GM18907 (cell line): ENCODE measurements around the gene TMEM178A.

ENCODE experiments used
- ATAC-seq: cut with Tn5 transposase; IDR thresholded peaks from one replicate; pipeline ENCODE4 v1.9.1; 2021; ENCODE audit warnings: mild to moderate bottlenecking, moderate library complexity; ENCODE audit not compliant: unreplicated experiment

The TMEM178A gene

DNA sequence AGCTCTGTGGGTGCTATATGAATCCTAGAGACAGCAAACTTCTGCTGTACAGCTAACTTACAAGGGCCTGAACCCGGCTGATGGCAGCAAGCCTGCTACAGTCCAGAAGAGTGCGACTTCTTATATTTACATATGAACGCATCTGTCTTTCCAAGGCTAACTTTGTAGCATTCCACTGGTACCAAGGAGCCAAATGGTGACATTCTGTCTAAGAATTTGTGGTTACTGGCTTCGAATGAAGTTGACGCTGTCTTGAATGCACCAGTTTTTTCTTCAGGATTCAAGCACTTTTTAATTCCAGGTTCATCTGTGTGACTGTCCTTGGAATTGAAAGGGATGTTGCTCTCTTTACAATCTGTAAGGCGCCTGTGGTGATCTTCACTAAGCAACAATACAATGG is 70.9 kb downstream of the TMEM178A start:
- no peak for ATAC-seq

- ATAC-seq = no peak
These were observed 71.9 kb downstream of the TMEM178A start for GRCh38 chr2:39737661-39738060.

DNA sequence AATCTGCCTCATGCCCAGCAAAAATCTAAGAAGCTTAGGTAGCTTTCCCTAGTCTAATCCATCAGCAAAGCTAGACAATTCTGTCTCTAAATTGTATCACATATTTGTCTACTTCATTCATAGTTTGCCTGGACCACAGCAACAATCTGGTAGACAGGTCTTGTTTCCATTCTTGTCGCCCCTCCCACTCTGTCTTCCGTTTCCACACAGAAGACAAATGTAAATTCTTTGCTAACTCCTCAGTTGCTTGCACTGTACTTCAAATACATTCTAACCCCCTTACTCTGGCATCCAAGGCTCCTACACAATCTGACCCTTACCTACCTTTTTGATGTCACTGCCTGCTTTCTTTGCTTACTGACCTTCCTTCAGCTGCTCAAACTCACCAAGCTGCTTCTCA is 73.2 kb downstream of the TMEM178A start:
- ATAC-seq = no peak

- no peak for ATAC-seq
These were observed 73.7 kb downstream of the TMEM178A start for GRCh38 chr2:39739386-39739785.

DNA sequence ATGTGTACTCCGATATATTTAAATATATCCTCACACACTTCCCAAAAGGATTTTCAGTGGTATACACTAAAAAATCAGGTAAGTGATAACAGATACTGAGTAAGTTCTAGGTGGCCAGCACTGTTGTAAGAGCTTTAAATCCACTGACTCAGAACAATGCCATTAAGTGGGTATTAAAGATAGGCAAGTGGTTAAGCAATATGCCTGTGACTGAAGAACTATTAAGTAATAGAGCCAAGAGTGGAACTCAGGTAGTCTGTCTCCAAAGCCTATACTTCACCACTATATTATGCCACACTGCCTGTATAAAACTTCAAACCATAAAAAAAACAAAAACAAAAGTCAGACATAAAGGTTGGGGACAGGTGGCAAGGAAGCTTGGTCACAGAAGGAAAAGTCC is 76.2 kb downstream of the TMEM178A start:
- no peak for ATAC-seq

DNA sequence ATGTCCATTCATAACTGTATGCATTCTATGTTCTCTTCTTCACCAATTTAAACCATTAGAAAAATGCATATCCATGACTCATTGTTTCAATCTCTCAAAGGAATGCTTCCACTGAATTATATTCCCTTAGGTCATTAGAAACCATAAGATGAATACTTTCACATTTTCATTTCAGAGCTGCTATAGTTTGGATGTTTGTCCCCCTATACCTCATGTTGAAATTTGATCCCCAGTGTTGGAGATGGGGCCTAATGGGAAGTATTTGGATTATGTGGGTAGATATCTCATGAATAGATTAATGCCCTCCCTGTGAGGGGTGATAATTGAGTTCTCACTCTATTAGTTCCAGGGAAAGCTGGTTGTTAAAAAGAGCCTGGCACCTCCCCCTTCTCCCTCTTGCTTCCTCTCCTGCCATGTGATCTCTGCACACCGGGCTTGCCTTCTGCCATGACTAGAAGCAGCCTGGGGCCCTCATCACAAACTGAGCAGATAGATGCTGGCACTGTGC is 77.6 kb downstream of the TMEM178A start:
- ATAC-seq = no peak

- ATAC-seq = no peak
These were observed 89.7 kb downstream of the TMEM178A start for GRCh38 chr2:39755466-39755865.

GRCh38 chr2:39757156-39757555 is 91.4 kb downstream of the TMEM178A start:
- ATAC-seq = no peak

DNA sequence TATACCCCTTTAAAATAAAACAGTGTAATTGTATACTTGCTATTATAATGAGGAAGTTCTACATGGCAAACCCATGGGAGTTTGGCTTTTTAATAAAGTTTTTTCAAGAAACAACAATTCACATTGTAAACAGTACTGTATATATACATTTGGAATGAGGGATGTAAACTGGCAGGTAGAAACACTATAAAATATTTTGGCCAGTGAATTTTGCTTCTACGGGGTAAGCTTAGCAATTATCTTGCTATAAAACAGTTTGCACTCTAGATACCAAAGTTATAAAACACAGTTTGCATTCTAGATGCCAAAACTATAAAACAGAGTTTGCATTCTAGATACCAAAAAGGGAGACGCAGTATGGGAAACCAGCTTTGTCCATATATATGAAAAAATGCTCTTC is 96.7 kb downstream of the TMEM178A start:
- no peak for ATAC-seq
